ENCODE data around the gene UBN2. TPM values are rescaled to one million over a fixed set of nuclear protein-coding genes. Genes with fewer than 3 reads are reported as not detected.
"Not testable (repeated sequence)": the region's sequence is repeated elsewhere in the genome, so short reads cannot be mapped to it uniquely, and the experiment has no call there.

Gene UBN2
- total and polyA plus RNA-seq, 7 donors = 1.7 to 30.1 (median 20.6) TPM

DNA sequence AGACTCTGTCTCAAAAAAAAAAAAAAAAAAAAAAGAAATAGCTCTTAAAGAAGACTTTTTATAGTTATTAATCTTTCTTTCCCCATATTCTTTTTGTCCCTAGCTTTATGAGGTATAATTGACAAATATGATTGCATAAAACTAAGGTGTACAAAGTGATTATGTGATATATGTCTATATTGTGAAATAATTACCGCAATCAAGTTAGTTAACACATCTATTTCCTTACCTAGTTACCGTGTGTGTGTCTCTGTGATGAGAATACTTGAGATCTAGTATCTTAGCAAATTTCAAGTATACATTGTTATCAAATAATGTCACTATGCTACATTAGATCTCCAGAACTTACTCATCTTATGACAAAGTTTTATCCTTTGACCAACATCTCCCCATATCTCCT lies 30.7 kb upstream of the UBN2 start:
- 91 to 97% (median 91%) methylated on average over 2 of the region's 2 CpGs for WGBS, 3 donors
- Histone ChIP-seq H3K36me3 (ENCODE audit: insufficient read depth in 1 of 2, low read depth in 1 of 2) (no peaks in the 10 kb centered on the region), H3K4me3 (no peak overlapping the region), H3K27ac (no peak overlapping the region), H3K27me3 (ENCODE audit: insufficient read depth in 3 of 3, low read length in 2 of 3) (no peaks in the 10 kb centered on the region), H3K4me1 (no peaks in the 10 kb centered on the region), H3K9me3 (peaks cover 4% of the 10 kb centered on the region)
- intact Hi-C loops (cut with DNase I) = no loop called here
- no peak for DNase-seq
- TF ChIP-seq, protein P1, sequence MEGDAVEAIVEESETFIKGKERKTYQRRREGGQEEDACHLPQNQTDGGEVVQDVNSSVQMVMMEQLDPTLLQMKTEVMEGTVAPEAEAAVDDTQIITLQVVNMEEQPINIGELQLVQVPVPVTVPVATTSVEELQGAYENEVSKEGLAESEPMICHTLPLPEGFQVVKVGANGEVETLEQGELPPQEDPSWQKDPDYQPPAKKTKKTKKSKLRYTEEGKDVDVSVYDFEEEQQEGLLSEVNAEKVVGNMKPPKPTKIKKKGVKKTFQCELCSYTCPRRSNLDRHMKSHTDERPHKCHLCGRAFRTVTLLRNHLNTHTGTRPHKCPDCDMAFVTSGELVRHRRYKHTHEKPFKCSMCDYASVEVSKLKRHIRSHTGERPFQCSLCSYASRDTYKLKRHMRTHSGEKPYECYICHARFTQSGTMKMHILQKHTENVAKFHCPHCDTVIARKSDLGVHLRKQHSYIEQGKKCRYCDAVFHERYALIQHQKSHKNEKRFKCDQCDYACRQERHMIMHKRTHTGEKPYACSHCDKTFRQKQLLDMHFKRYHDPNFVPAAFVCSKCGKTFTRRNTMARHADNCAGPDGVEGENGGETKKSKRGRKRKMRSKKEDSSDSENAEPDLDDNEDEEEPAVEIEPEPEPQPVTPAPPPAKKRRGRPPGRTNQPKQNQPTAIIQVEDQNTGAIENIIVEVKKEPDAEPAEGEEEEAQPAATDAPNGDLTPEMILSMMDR (IDR thresholded peaks at IDR 0.05) = no peak
- no peak for ATAC-seq

DNA sequence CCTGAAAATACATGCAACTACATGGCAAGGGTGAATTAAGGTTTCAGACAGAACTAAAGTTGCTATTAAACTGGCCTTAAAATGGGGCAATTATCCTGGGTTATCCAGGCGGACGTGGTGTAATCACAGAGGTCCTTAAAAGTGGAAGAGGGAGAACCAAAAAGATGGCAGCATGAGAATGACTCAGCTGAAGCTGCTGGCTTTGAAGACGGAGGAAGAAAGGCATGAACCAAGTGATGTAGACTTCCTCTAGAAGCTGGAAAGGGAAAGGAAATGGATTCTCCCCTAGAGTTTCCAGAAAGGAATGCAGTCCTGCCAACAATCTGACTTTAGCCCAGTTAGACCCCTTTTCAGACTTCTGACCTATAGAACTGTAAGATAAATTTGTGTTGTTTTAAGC lies 27.0 kb upstream of the UBN2 start:
- Histone ChIP-seq H3K27me3 (ENCODE audit: insufficient read depth in 3 of 3, low read length in 2 of 3) (no peaks in the 10 kb centered on the region), H3K36me3 (ENCODE audit: insufficient read depth in 1 of 2, low read depth in 1 of 2) (no peaks in the 10 kb centered on the region), H3K9me3 (peaks cover 21% of the 10 kb centered on the region), H3K4me3 (no peak overlapping the region), H3K4me1 (no peaks in the 10 kb centered on the region), H3K27ac (no peak overlapping the region)
- ATAC-seq (no peak), DNase-seq (no peak)
- intact Hi-C loops (cut with DNase I) = no loop called here
- TF ChIP-seq, protein P1 (IDR thresholded peaks at IDR 0.05) = no peak
- 68 to 79% (median 76%) methylated on average over 3 of the region's 3 CpGs for WGBS, 3 donors

- H3K9me3 ChIP-seq = peaks cover 21% of the 10 kb centered on the region
- no peak overlapping the region for H3K27ac ChIP-seq
- TF ChIP-seq, protein P1 (IDR thresholded peaks at IDR 0.05) = no peak
- H3K27me3 ChIP-seq (ENCODE audit: insufficient read depth in 3 of 3, low read length in 2 of 3) = no peaks in the 10 kb centered on the region
- no peak for ATAC-seq
- intact Hi-C loops (cut with DNase I) = no loop called here
- no peak for DNase-seq
- H3K4me3 ChIP-seq = no peak overlapping the region
- no peaks in the 10 kb centered on the region for H3K4me1 ChIP-seq
- no peaks in the 10 kb centered on the region for H3K36me3 ChIP-seq (ENCODE audit: insufficient read depth in 1 of 2, low read depth in 1 of 2)
Measured at GRCh38 chr7:139205843-139206242, 25.2 kb upstream of the UBN2 start.

DNA sequence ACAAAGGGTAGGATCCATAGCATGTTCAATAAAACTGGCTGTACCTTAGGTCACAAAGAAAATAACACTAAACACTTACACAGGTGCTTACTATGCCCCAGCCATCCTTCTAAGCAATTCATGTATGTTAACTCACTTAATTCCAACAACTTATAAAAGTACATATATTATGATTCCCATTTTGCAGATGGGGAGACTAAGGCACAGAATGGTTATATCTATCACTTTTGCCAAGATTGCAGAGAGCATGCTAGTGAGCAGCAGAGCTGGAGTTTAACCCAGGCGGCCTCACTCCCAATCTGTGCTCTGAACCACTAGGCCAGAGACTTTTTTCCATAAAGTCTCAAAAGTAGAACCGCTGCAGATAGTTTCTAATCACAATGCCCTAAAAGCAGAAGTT lies 18.9 kb upstream of the UBN2 start:
- TF ChIP-seq, protein P1 (IDR thresholded peaks at IDR 0.05) = no peak
- Histone ChIP-seq H3K9me3 (peaks cover 2% of the 10 kb centered on the region), H3K4me1 (no peaks in the 10 kb centered on the region), H3K27me3 (ENCODE audit: insufficient read depth in 3 of 3, low read length in 2 of 3) (no peaks in the 10 kb centered on the region), H3K36me3 (ENCODE audit: insufficient read depth in 1 of 2, low read depth in 1 of 2) (no peaks in the 10 kb centered on the region), H3K4me3 (no peak overlapping the region), H3K27ac (no peak overlapping the region)
- DNase-seq (no peak), ATAC-seq (no peak)
- intact Hi-C loops (cut with DNase I) = no loop called here
- WGBS, 3 donors = 93 to 95% (median 93%) methylated on average over 2 of the region's 2 CpGs

- ATAC-seq; DNase-seq; H3K4me1 ChIP-seq; H3K27ac ChIP-seq; intact Hi-C loops (cut with DNase I); H3K27me3 ChIP-seq (ENCODE audit: insufficient read depth in 3 of 3, low read length in 2 of 3); H3K4me3 ChIP-seq; H3K9me3 ChIP-seq; H3K36me3 ChIP-seq (ENCODE audit: insufficient read depth in 1 of 2, low read depth in 1 of 2): not testable (repeated sequence)
- WGBS, 3 donors = 82 to 86% (median 84%) methylated on average over 6 of the region's 6 CpGs
Measured at GRCh38 chr7:139213489-139213888, 17.5 kb upstream of the UBN2 start.

Measured in psoas muscle (tissue), 8 donors.